Tibial nerve (tissue), 4 donors: Measurements from ENCODE around the gene WARS2. TPM values are rescaled to one million over a fixed set of nuclear protein-coding genes. Genes with fewer than 3 reads are reported as not detected.

Source experiments
- DNase-seq, 2 donors: peaks; one replicate each; pipeline ENCODE4 v3.0.0-alpha.2; 2019; ENCODE audit warnings: low spot score in 2 of 2
- H3K27ac ChIP-seq, 4 donors: fragments of 200-600 bp; sonication (generic) in 3 of 4; one replicate each; pipeline ENCODE4 v1.5.1; 2017 to 2019; ENCODE audit warnings: mild to moderate bottlenecking in 1 of 4
- H3K27me3 ChIP-seq, 2 donors: fragments of 200-600 bp; sonication (generic) in 1 of 2; one replicate each; pipeline versions ENCODE4 v1.5.1 to v1.6.0; 2017 to 2019
- H3K36me3 ChIP-seq, 3 donors: fragments of 200-600 bp; sonication (generic); one replicate each; pipeline ENCODE4 v1.5.1; 2018 to 2019
- H3K4me1 ChIP-seq, 4 donors: fragments of 200-600 bp; sonication (generic) in 3 of 4; one replicate each; pipeline ENCODE4 v1.5.1; 2017 to 2019
- H3K4me3 ChIP-seq, 4 donors: fragments of 200-600 bp; sonication (generic) in 3 of 4; one replicate each; pipeline ENCODE4 v1.5.1; 2017 to 2019; ENCODE audit warnings: mild to moderate bottlenecking in 1 of 4, moderate library complexity in 1 of 4
- H3K9me3 ChIP-seq, 4 donors: fragments of 200-600 bp; sonication (generic) in 3 of 4; one replicate each; pipeline ENCODE4 v1.5.1; 2017 to 2019
- EP300 ChIP-seq, 2 donors: sonication (generic); formaldehyde crosslinking; IDR thresholded peaks; one replicate each; pipeline ENCODE4 v1.6.1; 2017; ENCODE audit warnings: antibody characterized with exemption in 2 of 2, mild to moderate bottlenecking in 1 of 2
- POLR2A ChIP-seq, 2 donors: fragments of 450-650 bp; IDR thresholded peaks; one replicate each; pipeline ENCODE4 v1.6.1; 2017; ENCODE audit warnings: antibody characterized with exemption in 2 of 2, mild to moderate bottlenecking in 2 of 2, moderate library complexity in 2 of 2
- WGBS, 2 donors: methylation state at CpG; one replicate each; pipeline ENCODE4 v1.1.5; 2018; 5-methylcytosine and 5-hydroxymethylcytosine counted together
- total RNA-seq, 4 donors: library from RNA; depleted of rRNA; stranded (reverse); fragments of >200 nt; gene quantifications; one replicate each; pipeline ENCODE4 v1.1.0, GENCODE V29; 2016
- TF ChIP-seq, protein P1 (sequence below), 5 experiments: fragments of 200-600 bp in 3 of 5; fragments of 450-650 bp in 2 of 5; sonication (generic) in 3 of 5; IDR thresholded peaks; one replicate each; pipeline ENCODE4 v1.5.1; 2016 to 2019; ENCODE audit warnings: antibody characterized with exemption in 5 of 5, mild to moderate bottlenecking in 3 of 5, moderate library complexity in 2 of 5

WARS2 gene
- total RNA-seq, 4 donors from 2014 or later, result 18.9 to 31.0 (median 22.0) TPM

DNA sequence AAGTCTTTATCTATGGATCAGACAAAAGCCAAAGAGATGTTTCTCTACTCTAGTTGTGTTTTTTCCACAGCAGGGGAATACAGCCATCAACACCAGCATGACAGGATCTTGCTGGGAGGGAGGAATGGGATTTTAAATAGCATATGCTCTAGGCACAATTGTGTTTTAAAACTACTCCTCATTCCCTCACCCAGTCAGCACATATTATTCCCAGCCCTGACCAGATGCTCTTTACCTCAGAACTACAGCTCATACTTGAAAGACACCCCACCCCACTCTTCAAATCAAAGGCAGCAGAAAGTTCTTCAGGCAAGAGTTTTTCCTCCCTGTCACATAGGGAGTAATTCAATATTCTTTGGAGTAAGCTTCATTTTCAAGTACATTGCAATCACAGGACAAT is 106.1 kb downstream of the WARS2 start:
- Histone ChIP-seq H3K9me3 (no peaks in the 10 kb centered on the region), H3K27me3 (no peaks in the 10 kb centered on the region), H3K4me1 (no peaks in the 10 kb centered on the region), H3K4me3 (no peak overlapping the region), H3K36me3 (peaks cover 0 to 57% (median 0%) of the 10 kb centered on the region in 3 donors), H3K27ac (no peak overlapping the region)
- TF ChIP-seq EP300 (IDR thresholded peaks at IDR 0.05), result no peak
- no peak for TF ChIP-seq POLR2A (IDR thresholded peaks at IDR 0.05)
- TF ChIP-seq, protein P1, sequence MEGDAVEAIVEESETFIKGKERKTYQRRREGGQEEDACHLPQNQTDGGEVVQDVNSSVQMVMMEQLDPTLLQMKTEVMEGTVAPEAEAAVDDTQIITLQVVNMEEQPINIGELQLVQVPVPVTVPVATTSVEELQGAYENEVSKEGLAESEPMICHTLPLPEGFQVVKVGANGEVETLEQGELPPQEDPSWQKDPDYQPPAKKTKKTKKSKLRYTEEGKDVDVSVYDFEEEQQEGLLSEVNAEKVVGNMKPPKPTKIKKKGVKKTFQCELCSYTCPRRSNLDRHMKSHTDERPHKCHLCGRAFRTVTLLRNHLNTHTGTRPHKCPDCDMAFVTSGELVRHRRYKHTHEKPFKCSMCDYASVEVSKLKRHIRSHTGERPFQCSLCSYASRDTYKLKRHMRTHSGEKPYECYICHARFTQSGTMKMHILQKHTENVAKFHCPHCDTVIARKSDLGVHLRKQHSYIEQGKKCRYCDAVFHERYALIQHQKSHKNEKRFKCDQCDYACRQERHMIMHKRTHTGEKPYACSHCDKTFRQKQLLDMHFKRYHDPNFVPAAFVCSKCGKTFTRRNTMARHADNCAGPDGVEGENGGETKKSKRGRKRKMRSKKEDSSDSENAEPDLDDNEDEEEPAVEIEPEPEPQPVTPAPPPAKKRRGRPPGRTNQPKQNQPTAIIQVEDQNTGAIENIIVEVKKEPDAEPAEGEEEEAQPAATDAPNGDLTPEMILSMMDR (IDR thresholded peaks at IDR 0.05), result no peak
- no peak for DNase-seq

DNA sequence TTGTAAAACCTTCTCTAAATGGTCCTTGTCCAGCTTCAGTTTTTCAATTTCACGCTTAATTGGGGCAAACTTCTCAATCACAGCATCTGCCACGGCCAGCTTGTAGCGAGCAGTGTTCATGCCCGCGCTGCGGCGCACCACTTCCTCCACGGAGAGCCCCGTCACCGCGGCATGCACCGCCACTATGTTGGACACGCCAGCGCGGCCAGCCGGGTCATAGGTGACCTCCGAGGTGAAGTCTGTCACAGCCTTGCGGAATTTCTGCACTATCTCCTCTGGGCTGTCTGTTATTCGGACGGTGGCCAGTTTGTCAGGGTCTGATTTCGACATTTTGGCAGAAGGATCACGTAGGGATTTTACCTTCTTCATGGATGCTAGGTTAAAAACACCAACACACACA is 107.5 kb downstream of the WARS2 start:
- no peak overlapping the region for H3K27ac ChIP-seq
- no peaks in the 10 kb centered on the region for H3K27me3 ChIP-seq
- no peak for TF ChIP-seq EP300 (IDR thresholded peaks at IDR 0.05)
- TF ChIP-seq, protein P1 (IDR thresholded peaks at IDR 0.05), result no peak
- TF ChIP-seq POLR2A (IDR thresholded peaks at IDR 0.05), result no peak
- no peak for DNase-seq
- no peaks in the 10 kb centered on the region for H3K4me1 ChIP-seq
- 98 to 99% methylated on average over 22 of the region's 22 CpGs for WGBS, 2 donors
- no peaks in the 10 kb centered on the region for H3K9me3 ChIP-seq
- H3K36me3 ChIP-seq, result peaks cover 0 to 61% (median 0%) of the 10 kb centered on the region in 3 donors
- H3K4me3 ChIP-seq, result no peak overlapping the region

DNA sequence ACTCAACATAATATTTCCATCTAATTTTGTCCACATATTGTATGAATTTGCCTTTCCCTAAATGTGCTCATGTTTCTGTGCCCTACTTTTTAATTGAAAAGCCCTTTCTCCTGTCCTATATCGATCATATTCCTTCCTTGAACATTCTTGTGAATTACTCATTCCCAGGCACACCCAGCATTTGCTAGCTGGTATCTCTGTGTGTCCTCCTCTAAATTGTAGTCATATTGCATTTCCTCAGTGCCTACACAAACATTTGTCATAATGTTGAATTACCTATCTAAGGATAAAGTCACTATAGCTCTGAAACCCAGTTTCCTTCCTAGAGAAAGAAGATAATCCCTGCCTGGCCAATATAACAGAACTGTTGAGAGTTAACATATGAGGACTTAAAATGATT is 112.7 kb downstream of the WARS2 start:
- no peak for DNase-seq
- H3K27me3 ChIP-seq, result no peaks in the 10 kb centered on the region
- H3K36me3 ChIP-seq, result peaks cover 0 to 41% (median 0%) of the 10 kb centered on the region in 3 donors
- H3K4me3 ChIP-seq, result no peak overlapping the region
- no peak overlapping the region for H3K27ac ChIP-seq
- no peaks in the 10 kb centered on the region for H3K4me1 ChIP-seq
- WGBS, 2 donors, result 92 to 93% methylated on average over 1 of the region's 1 CpG
- no peak for TF ChIP-seq EP300 (IDR thresholded peaks at IDR 0.05)
- TF ChIP-seq, protein P1 (IDR thresholded peaks at IDR 0.05), result no peak
- TF ChIP-seq POLR2A (IDR thresholded peaks at IDR 0.05), result no peak
- H3K9me3 ChIP-seq, result no peaks in the 10 kb centered on the region

DNA sequence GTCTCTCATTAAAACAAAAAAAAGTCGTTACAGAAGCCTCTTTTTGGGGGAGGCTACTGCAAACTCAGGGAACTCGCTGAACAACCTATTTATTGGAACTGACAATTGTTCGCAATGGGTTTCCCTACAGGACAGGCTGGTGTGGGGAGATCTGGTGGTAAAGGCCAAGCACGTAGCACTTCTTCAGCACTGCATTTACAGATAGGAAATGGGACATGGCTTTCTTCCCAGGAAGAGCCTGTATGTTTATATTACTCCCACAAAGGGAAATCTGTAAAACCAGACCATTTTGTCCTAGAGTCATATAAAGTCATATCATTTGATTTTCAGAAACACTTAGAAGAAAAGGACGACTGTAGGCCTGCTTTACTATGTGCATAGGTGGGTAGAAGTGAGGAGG is 113.5 kb downstream of the WARS2 start:
- 82 to 83% methylated on average over 5 of the region's 5 CpGs for WGBS, 2 donors
- Histone ChIP-seq H3K36me3 (peaks cover 0 to 33% (median 0%) of the 10 kb centered on the region in 3 donors), H3K4me1 (no peaks in the 10 kb centered on the region), H3K4me3 (no peak overlapping the region), H3K27ac (no peak overlapping the region), H3K27me3 (no peaks in the 10 kb centered on the region), H3K9me3 (no peaks in the 10 kb centered on the region)
- no peak for DNase-seq
- TF ChIP-seq POLR2A (IDR thresholded peaks at IDR 0.05), result no peak
- TF ChIP-seq EP300 (IDR thresholded peaks at IDR 0.05), result no peak
- TF ChIP-seq, protein P1 (IDR thresholded peaks at IDR 0.05), result no peak

DNA sequence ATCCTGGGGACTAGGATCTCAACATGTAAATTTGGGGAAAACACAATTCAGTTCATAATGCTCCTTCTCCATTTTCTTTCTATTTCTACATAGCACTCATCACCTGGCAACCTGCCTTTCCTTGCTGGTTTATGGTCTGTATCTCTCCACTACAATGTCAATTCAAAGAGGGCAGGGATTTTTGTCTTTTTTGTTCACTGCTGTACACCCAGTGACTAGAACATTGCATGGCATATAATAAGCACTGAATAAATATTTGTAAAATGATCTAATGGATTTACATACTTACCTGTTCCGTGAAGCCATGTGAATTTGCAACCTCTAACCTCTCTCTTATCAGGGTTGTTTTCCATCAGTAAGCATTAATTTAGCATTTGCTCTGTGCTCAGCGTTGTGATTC is 124.9 kb downstream of the WARS2 start:
- no peak for DNase-seq
- H3K27ac ChIP-seq, result no peak overlapping the region
- 91 to 95% methylated on average over 2 of the region's 2 CpGs for WGBS, 2 donors
- peaks cover 0 to 22% (median 0%) of the 10 kb centered on the region in 3 donors for H3K36me3 ChIP-seq
- H3K4me3 ChIP-seq, result no peak overlapping the region
- no peaks in the 10 kb centered on the region for H3K27me3 ChIP-seq
- TF ChIP-seq POLR2A (IDR thresholded peaks at IDR 0.05) (no peak), EP300 (IDR thresholded peaks at IDR 0.05) (no peak)
- TF ChIP-seq, protein P1 (IDR thresholded peaks at IDR 0.05), result no peak
- no peaks in the 10 kb centered on the region for H3K9me3 ChIP-seq
- no peaks in the 10 kb centered on the region for H3K4me1 ChIP-seq
